ENCODE results near the gene GDF10.

Gene GDF10

GRCh38 chr10:47299611-47300428 lies at the start of gene GDF10:
Gene GDF10 (plus strand): TSS chr10:47300197. CDS start chr10:47300652, 455 bp downstream.
- no peak for DNase-seq

GRCh38 chr10:47252093-47252780 lies 47.8 kb upstream of the GDF10 start:
- DNase-seq: no peak

- no peak for DNase-seq
These were observed 46.9 kb upstream of the GDF10 start for GRCh38 chr10:47253030-47253637.

- DNase-seq: no peak
These were observed 46.2 kb upstream of the GDF10 start for GRCh38 chr10:47253651-47254375.

- no peak for DNase-seq
These were observed 45.4 kb upstream of the GDF10 start for GRCh38 chr10:47254611-47255010.

GRCh38 chr10:47255033-47255813 lies 44.8 kb upstream of the GDF10 start:
- DNase-seq: no peak

GRCh38 chr10:47255866-47256265 lies 44.1 kb upstream of the GDF10 start:
- no peak for DNase-seq

- DNase-seq: no peak
These were observed 43.2 kb upstream of the GDF10 start for GRCh38 chr10:47256751-47257336.

GRCh38 chr10:47257396-47258120 lies 42.4 kb upstream of the GDF10 start:
- no peak for DNase-seq

GRCh38 chr10:47258921-47259320 lies 41.1 kb upstream of the GDF10 start:
- no peak for DNase-seq

- DNase-seq: no peak
These were observed 40.5 kb upstream of the GDF10 start for GRCh38 chr10:47259466-47259865.

- DNase-seq: no peak
These were observed 39.4 kb upstream of the GDF10 start for GRCh38 chr10:47260505-47261111.

GRCh38 chr10:47261121-47261520 lies 38.9 kb upstream of the GDF10 start:
- no peak for DNase-seq

GRCh38 chr10:47261556-47261955 lies 38.4 kb upstream of the GDF10 start:
- no peak for DNase-seq

GRCh38 chr10:47262606-47263533 lies 37.1 kb upstream of the GDF10 start:
- DNase-seq: no peak

GRCh38 chr10:47264797-47265281 lies 35.2 kb upstream of the GDF10 start:
- DNase-seq: no peak

- no peak for DNase-seq
These were observed 33.4 kb upstream of the GDF10 start for GRCh38 chr10:47266602-47267001.

- no peak for DNase-seq
These were observed 31.3 kb upstream of the GDF10 start for GRCh38 chr10:47268696-47269095.

- no peak for DNase-seq
These were observed 30.7 kb upstream of the GDF10 start for GRCh38 chr10:47269294-47269693.

GRCh38 chr10:47276071-47276470 lies 23.9 kb upstream of the GDF10 start:
- no peak for DNase-seq
